Peyer's patch (tissue), 4 donors: ENCODE data around the gene KCNQ1.

ENCODE experiments used
- CTCF ChIP-seq, 6 experiments: fragments of 450-650 bp in 4 of 6; fragments of 200-600 bp in 2 of 6; sonication (generic) in 1 of 6; IDR thresholded peaks; one replicate each; pipeline ENCODE4 v1.5.1; 2017 to 2019; ENCODE audit warnings: antibody characterized with exemption in 6 of 6, mild to moderate bottlenecking in 3 of 6, moderate library complexity in 1 of 6
- POLR2A ChIP-seq, 2 donors: fragments of 450-650 bp; IDR thresholded peaks; one replicate each; pipeline ENCODE4 v1.5.1; 2017; ENCODE audit warnings: antibody characterized with exemption in 2 of 2, mild to moderate bottlenecking in 2 of 2, moderate library complexity in 2 of 2

DNA sequence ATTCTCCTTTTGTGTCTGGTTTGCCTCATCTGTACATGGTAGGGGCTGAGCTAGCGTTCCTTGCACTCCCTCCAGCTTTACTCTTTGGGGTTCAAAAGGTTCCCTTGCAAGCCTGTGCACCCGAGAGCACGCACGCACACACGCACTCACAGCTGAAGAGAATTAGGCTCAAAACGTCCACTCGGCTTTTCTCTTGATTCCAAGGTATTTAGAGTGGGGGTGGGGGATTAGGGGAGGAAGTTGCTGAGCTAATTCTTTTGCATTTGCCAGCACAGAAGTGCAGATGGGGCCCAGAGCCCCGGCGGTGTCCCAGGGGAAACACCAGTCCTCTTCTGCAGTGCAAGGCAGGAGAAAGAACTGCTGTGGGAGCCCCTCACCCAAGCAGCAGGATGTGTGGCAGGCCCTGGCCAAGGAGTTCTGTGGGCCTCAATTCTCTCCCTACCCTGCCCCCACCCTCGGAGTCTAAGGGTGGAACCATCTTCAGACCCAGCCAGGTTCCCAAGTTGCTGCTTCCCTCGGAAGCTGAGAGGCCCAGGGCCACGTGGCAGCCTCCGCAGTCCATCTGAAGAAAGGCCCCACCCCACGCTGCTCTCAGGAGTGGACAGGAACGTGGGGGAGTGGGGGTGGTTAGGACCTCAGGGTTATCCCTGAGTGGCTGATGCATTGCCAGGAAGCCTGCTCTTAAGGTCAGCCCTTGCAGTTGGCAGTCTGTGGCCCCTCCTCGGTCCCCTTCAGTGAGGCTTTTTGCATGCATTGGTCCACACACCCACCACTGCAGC is 258.7 kb downstream of the KCNQ1 start:
- TF ChIP-seq POLR2A (IDR thresholded peaks at IDR 0.05), result no peak
- no peak for TF ChIP-seq CTCF (IDR thresholded peaks at IDR 0.05)
